EL (cell line): ENCODE data around the gene DOC2B.
"Not testable (repeated sequence)": the region's sequence is repeated elsewhere in the genome, so short reads cannot be mapped to it uniquely, and the experiment has no call there.

ENCODE experiments used
- DNase-seq: peaks from one replicate; pipeline ENCODE4 v3.0.0-alpha.2; 2016

Gene DOC2B

DNA sequence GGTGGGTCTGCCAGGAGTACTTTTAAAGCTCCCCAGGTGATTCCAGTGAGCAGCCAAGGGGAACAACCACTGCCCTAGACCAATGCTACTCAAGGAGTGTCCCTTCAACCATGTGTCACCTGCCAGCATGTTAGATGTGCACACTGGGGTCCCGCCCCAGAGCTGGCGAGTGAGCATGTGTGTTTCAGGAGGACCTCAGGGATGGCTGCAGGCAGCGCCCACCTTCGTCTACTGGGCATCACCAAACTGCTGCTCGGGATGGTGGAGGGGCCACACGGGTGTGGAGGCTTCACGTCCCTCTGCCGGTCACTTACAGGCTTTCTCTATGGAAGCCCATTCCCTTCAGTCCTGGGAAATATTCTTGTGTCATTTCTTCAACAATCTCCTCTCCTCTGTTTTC, 29.0 kb upstream of the DOC2B start:
- DNase-seq: no peak

- DNase-seq: no peak
These were observed 27.0 kb upstream of the DOC2B start for GRCh38 chr17:208429-208828.

DNA sequence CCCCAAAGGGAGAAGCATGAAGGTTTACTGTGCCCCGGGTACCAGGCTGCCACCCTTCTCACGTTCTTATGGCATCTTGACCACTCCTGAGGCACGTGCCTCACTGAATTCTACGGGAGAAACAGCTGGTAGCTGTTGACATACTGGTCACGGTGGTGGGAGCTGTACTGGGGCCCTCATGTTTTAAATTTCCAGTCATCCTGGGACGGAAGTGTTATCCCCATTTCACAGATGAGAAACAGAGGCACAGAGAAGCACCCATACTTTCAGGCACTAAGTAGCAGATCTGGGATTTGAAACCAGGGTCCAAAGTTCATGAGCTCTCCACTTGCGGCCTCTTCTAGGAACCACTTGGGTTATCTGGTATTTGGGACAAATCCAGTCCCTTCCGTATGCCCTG, 26.3 kb upstream of the DOC2B start:
- no peak for DNase-seq

- DNase-seq: no peak
These were observed 25.6 kb upstream of the DOC2B start for GRCh38 chr17:206941-207560.

DNA sequence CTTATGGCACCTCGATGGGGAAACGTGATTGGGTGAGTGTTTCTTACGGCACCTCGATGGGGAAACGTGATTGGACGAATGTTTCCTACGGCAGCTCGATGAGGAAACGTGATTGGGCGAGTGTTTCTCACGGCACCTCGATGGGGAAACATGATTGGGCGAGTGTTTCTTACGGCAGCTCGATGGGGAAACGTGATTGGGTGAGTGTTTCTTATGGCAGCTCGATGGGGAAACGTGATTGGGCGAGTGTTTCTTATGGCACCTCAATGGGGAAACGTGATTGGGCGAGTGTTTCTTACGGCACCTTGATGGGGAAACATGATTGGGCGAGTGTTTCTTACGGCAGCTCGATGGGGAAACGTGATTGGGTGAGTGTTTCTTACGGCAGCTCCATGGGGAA, 25.0 kb upstream of the DOC2B start:
- not testable (repeated sequence) for DNase-seq

DNA sequence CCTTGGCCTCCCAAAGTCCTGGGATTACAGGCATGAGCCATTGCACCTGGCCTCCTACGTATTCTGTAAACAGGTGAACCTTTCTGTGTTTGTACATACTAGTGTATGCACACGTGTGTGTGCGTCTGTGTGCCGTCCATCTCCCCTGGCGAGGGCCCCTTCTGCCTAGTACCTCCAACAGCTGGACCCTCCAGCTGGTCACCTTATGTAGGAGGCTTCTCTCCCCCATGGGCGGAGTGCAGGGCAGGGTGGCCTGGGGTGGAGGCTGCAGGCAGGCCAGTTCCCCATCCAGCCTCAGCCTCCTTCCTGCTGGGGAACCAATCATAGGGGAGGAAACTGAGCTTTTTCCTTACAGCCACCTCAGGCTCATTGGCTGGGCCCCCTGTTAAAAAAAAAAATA, 24.4 kb upstream of the DOC2B start:
- no peak for DNase-seq

- no peak for DNase-seq
These were observed 23.8 kb upstream of the DOC2B start for GRCh38 chr17:205148-205669.

- DNase-seq: no peak
These were observed 23.1 kb upstream of the DOC2B start for GRCh38 chr17:204427-205147.

DNA sequence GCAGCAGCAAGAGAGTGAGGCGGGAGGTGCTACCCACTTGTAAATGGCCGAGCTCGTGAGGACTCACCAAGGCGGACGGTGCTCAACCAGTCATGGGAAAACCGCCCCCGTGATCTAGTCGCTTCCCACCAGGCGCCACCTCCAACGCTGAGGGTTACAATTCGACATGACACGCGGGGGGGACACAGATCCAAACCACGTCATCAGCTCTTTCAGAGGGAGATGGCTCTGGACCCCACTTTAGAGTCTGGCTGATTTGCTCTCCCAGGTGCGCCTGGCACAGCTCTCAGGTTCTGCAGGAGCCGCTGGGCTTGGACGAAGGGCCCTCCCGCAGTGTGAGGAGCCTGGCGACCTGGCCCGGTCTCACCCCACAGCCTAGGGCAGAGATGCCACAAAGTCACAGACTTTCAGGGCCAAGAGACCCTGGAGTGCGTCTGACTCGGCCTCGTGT, 21.1 kb upstream of the DOC2B start:
- DNase-seq: no peak

DNA sequence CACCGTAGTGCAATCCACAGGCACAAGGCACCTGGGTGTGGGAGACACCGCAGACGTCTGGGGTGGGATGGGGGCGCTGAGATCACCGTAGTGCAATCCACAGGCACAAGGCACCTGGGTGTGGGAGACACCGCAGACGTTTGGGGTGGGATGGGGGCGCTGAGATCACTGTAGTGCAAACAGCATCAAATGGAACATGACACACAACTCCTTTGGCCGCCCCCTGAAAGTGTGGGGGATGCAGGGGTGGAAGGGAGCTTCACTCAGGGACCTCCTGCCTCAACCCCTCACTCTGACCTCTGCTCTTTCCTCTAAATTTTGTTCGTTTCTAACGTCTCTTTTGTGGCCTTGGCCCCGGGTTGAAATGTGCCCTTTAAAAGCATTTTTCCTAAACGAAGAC, 20.3 kb upstream of the DOC2B start:
- not testable (repeated sequence) for DNase-seq

- not testable (repeated sequence) for DNase-seq
These were observed 19.8 kb upstream of the DOC2B start for GRCh38 chr17:201257-201656.

DNA sequence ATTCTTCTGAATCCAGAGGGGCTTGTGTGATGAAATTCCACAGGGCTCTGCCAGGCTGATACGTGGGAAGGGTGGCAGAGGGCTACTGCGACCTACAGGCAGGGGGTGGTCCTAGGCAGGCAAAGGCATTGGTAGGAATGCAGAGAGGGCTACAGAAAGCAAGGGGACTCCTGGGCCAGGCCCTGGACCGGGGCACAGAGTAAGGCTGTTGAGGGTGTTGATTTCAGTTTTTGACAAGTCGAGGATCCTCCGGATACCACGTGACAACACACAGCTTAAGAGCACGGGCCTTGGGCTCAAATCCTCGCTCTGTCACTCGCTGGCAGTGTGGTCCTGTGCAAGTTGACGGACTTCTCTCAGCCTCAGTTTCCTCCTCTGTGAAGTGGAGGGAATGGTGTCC, 19.1 kb upstream of the DOC2B start:
- DNase-seq: no peak

DNA sequence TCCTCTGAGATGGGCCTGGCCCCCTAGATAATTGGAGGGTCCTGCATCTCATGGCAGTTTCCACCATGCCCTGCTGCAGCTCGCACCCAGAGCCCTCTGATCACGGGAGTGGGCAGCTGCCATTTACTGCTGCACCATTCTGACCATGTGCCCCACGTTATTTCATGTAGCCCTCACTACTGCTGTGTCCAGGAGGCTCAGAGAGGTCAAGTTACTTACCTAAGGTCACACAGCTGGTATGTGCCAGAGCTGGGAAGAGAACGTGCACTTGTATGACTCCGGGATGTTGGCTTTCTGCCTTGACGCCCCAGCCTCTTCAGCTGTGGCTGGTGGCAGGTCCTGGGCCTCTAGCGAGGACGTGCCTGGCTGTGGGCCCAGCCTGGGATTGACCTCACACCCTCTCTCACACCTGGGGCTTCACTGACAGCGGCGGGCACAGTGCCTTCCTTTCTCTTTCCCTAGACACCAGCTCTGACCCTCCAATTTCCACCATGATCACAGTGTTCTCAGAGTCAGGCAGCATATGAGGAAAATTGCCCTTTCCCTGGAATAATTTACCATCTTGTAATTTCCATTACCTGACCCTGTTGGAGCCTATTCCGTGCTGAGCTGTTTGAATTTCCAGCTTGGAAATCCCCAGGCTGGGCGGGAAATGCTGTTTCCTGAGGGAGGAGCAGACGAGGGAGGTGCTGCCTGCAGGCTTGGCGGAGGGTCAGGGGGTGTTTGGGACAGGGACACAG, 18.5 kb upstream of the DOC2B start:
- peak; percentile 28 for DNase-seq

- peak; percentile 12 for DNase-seq
These were observed 17.7 kb upstream of the DOC2B start for GRCh38 chr17:199191-199604.

GRCh38 chr17:198225-198624, 16.8 kb upstream of the DOC2B start:
- not testable (repeated sequence) for DNase-seq

GRCh38 chr17:197352-197751, 15.9 kb upstream of the DOC2B start:
- DNase-seq: no peak

GRCh38 chr17:194828-195602, 13.6 kb upstream of the DOC2B start:
- no peak for DNase-seq

- no peak for DNase-seq
These were observed 12.7 kb upstream of the DOC2B start for GRCh38 chr17:193841-194806.

GRCh38 chr17:193426-193810, 12.0 kb upstream of the DOC2B start:
- DNase-seq: no peak

- DNase-seq: no peak
These were observed 11.4 kb upstream of the DOC2B start for GRCh38 chr17:192666-193425.

GRCh38 chr17:189444-189843, 8.0 kb upstream of the DOC2B start:
- DNase-seq: no peak
